RWPE2 (cell line): ENCODE data around the gene DMD.

Experiments used
- ATAC-seq: fragments of 200-7000 bp; cut with Tn5 transposase; 3 replicates; pipeline ENCODE4 v1.9.1; 2021; ENCODE audit warnings: low read depth
- DNase-seq: peaks from one replicate; pipeline ENCODE4 v3.0.0-alpha.2; 2020; ENCODE audit warnings: low spot score
- H3K27ac ChIP-seq: fragments of 450-650 bp; 2 replicates; pipeline ENCODE4 v1.5.1; 2017; ENCODE audit warnings: mild to moderate bottlenecking; ENCODE audit not compliant: poor library complexity, severe bottlenecking
- H3K27me3 ChIP-seq: fragments of 250-450 bp; sonication (Bioruptor Pico); 2 replicates; pipeline ENCODE4 v1.5.1; 2021; ENCODE audit warnings: mild to moderate bottlenecking, moderate library complexity; ENCODE audit not compliant: insufficient read depth, poor library complexity, severe bottlenecking
- H3K36me3 ChIP-seq: fragments of 250-450 bp; sonication (Bioruptor Pico); 2 replicates; pipeline ENCODE4 v1.5.1; 2020; ENCODE audit warnings: low read depth, mild to moderate bottlenecking, moderate library complexity
- H3K4me1 ChIP-seq: fragments of 250-450 bp; sonication (Bioruptor Pico); 2 replicates; pipeline ENCODE4 v1.5.1; 2021; ENCODE audit warnings: mild to moderate bottlenecking, moderate library complexity; ENCODE audit not compliant: insufficient read depth, poor library complexity, severe bottlenecking
- H3K4me3 ChIP-seq: fragments of 250-450 bp; sonication (Bioruptor Pico); 2 replicates; pipeline ENCODE4 v1.5.1; 2021; ENCODE audit warnings: mild to moderate bottlenecking, moderate library complexity; ENCODE audit not compliant: severe bottlenecking
- H3K9me3 ChIP-seq: fragments of 250-450 bp; sonication (Bioruptor Pico); 2 replicates; pipeline ENCODE4 v1.5.1; 2021; ENCODE audit warnings: mild to moderate bottlenecking, moderate library complexity; ENCODE audit not compliant: severe bottlenecking
- CTCF ChIP-seq: fragments of 450-650 bp; IDR thresholded peaks from one replicate; pipeline ENCODE4 v1.5.1; 2017; ENCODE audit warnings: mild to moderate bottlenecking, moderate library complexity; ENCODE audit not compliant: poor library complexity, severe bottlenecking

DMD gene

GRCh38 chrX:31269914-31270313 lies 1941.4 kb downstream of the DMD start:
- H3K4me3 ChIP-seq, result no peak overlapping the region

GRCh38 chrX:31268359-31268758 lies 1943.0 kb downstream of the DMD start:
- peak; percentile 11 for TF ChIP-seq CTCF
- Histone ChIP-seq H3K9me3 (no peaks in the 10 kb centered on the region), H3K27ac (no peak overlapping the region), H3K4me1 (no peaks in the 10 kb centered on the region), H3K36me3 (no peaks in the 10 kb centered on the region), H3K27me3 (no peaks in the 10 kb centered on the region), H3K4me3 (no peak overlapping the region)
- ATAC-seq (no peak), DNase-seq (no peak)

More at GRCh38 chrX:31269914-31270313, 1941.4 kb downstream of the DMD start:
- TF ChIP-seq CTCF, result no peak
- no peaks in the 10 kb centered on the region for H3K4me1 ChIP-seq
- no peak for ATAC-seq
- H3K27ac ChIP-seq, result no peak overlapping the region
- H3K36me3 ChIP-seq, result no peaks in the 10 kb centered on the region
- H3K9me3 ChIP-seq, result no peaks in the 10 kb centered on the region
- no peaks in the 10 kb centered on the region for H3K27me3 ChIP-seq
- no peak for DNase-seq

- H3K36me3 ChIP-seq, result no peaks in the 10 kb centered on the region
- peak overlapping the region; percentile 52 for H3K4me3 ChIP-seq
- H3K4me1 ChIP-seq, result no peaks in the 10 kb centered on the region
- ATAC-seq (peak; percentile 82), DNase-seq (peak; percentile 31)
- no peaks in the 10 kb centered on the region for H3K9me3 ChIP-seq
- no peak for TF ChIP-seq CTCF
- peak overlapping the region; percentile 33 for H3K27ac ChIP-seq
- no peaks in the 10 kb centered on the region for H3K27me3 ChIP-seq
Measured at GRCh38 chrX:31266203-31267076, 1944.9 kb downstream of the DMD start.

- H3K4me3 ChIP-seq, result peak overlapping the region; percentile 17
- no peaks in the 10 kb centered on the region for H3K9me3 ChIP-seq
- ATAC-seq, result no peak
- no peaks in the 10 kb centered on the region for H3K36me3 ChIP-seq
- no peak overlapping the region for H3K27ac ChIP-seq
- DNase-seq, result no peak
- no peak for TF ChIP-seq CTCF
- no peaks in the 10 kb centered on the region for H3K4me1 ChIP-seq
- H3K27me3 ChIP-seq, result no peaks in the 10 kb centered on the region
Measured at GRCh38 chrX:31265383-31265782, 1946.0 kb downstream of the DMD start.

GRCh38 chrX:31260351-31260750 lies 1951.0 kb downstream of the DMD start:
- DNase-seq, result no peak
- no peaks in the 10 kb centered on the region for H3K9me3 ChIP-seq
- H3K4me3 ChIP-seq, result no peak overlapping the region
- H3K27me3 ChIP-seq, result no peaks in the 10 kb centered on the region
- H3K4me1 ChIP-seq, result peaks cover 5% of the 10 kb centered on the region
- no peak for ATAC-seq
- H3K27ac ChIP-seq, result no peak overlapping the region
- no peaks in the 10 kb centered on the region; the same call in 1 of the 2 replicates for H3K36me3 ChIP-seq
- no peak for TF ChIP-seq CTCF
